ENCODE data around the gene MTCL3.

MTCL3 gene

GRCh38 chr6:127458817-127459216 lies 60.3 kb downstream of the MTCL3 start:
- no peak overlapping the region for H3K4me3 ChIP-seq (ENCODE audit: low read depth, low read length)
- DNase-seq (ENCODE audit: low read depth, low spot score): no peak
- in situ Hi-C loops (cut with HindIII; ENCODE audit: low sequenced_read_pairs): no loop called here
- TF ChIP-seq CTCF (IDR thresholded peaks at IDR 0.05; ENCODE audit: low read depth, low read length): no peak

GRCh38 chr6:127458222-127458621 lies 60.9 kb downstream of the MTCL3 start:
- DNase-seq (ENCODE audit: low read depth, low spot score): no peak
- in situ Hi-C loops (cut with HindIII; ENCODE audit: low sequenced_read_pairs): no loop called here
- no peak overlapping the region for H3K4me3 ChIP-seq (ENCODE audit: low read depth, low read length)
- TF ChIP-seq CTCF (IDR thresholded peaks at IDR 0.05; ENCODE audit: low read depth, low read length): no peak

GRCh38 chr6:127457456-127458064 lies 61.6 kb downstream of the MTCL3 start:
- no peak overlapping the region for H3K4me3 ChIP-seq (ENCODE audit: low read depth, low read length)
- in situ Hi-C loops (cut with HindIII; ENCODE audit: low sequenced_read_pairs): no loop called here
- no peak for TF ChIP-seq CTCF (IDR thresholded peaks at IDR 0.05; ENCODE audit: low read depth, low read length)
- DNase-seq (ENCODE audit: low read depth, low spot score): peak; percentile 64

- in situ Hi-C loops (cut with HindIII; ENCODE audit: low sequenced_read_pairs): no loop called here
Measured at GRCh38 chr6:127456465-127456864, 62.7 kb downstream of the MTCL3 start.

GRCh38 chr6:127453845-127454619 lies 65.1 kb downstream of the MTCL3 start:
- H3K4me3 ChIP-seq (ENCODE audit: low read depth, low read length): no peak overlapping the region
- no peak for TF ChIP-seq CTCF (IDR thresholded peaks at IDR 0.05; ENCODE audit: low read depth, low read length)
- DNase-seq (ENCODE audit: low read depth, low spot score): no peak
- in situ Hi-C loops (cut with HindIII; ENCODE audit: low sequenced_read_pairs): no loop called here

More at GRCh38 chr6:127456465-127456864, 62.7 kb downstream of the MTCL3 start:
- no peak overlapping the region for H3K4me3 ChIP-seq (ENCODE audit: low read depth, low read length)
- TF ChIP-seq CTCF (IDR thresholded peaks at IDR 0.05; ENCODE audit: low read depth, low read length): no peak
- no peak for DNase-seq (ENCODE audit: low read depth, low spot score)

- H3K4me3 ChIP-seq (ENCODE audit: low read depth, low read length): no peak overlapping the region
- DNase-seq (ENCODE audit: low read depth, low spot score): no peak
- TF ChIP-seq CTCF (IDR thresholded peaks at IDR 0.05; ENCODE audit: low read depth, low read length): no peak
- in situ Hi-C loops (cut with HindIII; ENCODE audit: low sequenced_read_pairs): no loop called here
Measured at GRCh38 chr6:127452803-127453202, 66.3 kb downstream of the MTCL3 start.
